ENCODE data around the gene KCNK3.

DNA sequence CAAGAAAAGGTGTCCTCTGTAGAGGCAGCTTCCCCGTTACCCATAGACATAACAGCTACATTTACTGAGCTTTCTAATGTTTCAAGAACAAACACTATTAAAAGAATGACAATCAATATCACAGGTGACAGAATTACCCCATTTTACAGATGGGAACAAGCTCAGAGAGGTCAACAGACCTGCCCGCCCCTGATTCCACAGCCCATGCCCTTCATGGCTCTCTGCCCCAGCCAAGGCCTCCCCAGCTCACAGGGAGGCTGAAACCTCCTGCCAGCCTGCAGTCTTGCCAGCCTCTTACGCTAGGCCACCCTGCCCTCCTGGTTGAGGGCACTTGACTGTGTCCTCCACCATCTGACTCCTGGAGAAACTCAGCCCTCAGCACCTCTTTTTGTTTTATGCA is 52.4 kb downstream of the KCNK3 start:
- TF ChIP-seq CTCF (IDR thresholded peaks at IDR 0.05) (no peak), EP300 (IDR thresholded peaks at IDR 0.05) (no peak), POLR2A (IDR thresholded peaks at IDR 0.05) (no peak), POLR2AphosphoS5 (IDR thresholded peaks at IDR 0.05) (no peak)

Data from gastroesophageal sphincter (tissue), 3 donors.